Measurements from ENCODE around the gene CYP2W1. TPM values are rescaled to one million over a fixed set of nuclear protein-coding genes. Genes with fewer than 3 reads are reported as not detected.
"Not testable (repeated sequence)": the region's sequence is repeated elsewhere in the genome, so short reads cannot be mapped to it uniquely, and the experiment has no call there.

CYP2W1 gene
- total RNA-seq, 1 donor from 2014 or later: not detected

DNA sequence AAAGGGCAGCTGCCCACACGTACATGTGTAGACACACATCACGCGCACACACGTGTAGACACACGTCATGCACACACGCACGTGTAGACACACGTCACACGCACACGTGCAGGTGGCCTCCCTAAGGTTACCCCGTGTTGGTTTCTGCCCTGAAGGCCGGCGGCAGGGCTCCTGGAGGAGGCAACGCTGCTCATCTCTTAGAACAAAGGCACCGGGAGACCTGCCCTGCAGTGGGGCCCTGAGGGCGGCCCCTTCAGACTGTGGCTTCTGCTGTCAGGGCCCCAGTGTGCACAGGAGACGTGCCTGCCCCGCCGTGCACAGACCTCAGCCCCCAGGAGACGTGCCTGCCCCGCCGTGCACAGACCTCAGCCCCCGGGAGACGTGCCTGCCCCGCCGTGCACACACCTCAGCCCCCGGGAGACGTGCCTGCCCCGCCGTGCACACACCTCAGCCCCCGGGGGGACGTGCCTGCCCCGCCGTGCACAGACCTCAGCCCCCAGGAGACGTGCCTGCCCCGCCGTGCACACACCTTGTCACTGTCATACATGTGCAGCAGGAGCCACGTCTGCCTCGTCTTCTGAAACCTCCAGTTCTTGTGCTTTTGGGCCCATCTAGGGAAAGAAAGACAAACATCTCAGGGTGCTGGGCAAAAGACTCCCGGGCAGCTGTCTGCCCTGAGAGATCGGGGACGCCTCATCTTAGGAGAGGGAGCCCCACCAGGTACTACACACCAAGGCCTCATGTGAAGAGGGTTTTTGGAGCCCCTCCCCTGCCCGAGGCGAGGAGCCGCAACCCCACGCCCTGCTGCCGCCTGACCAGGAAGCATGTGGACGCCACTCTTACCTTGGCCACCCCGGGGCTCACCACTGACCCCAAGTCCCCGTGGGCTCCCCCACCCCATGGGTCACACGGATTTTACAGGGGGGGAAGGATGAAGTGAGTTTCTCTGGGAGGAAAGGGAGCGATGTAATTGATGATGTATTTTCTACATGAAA lies 17.3 kb downstream of the CYP2W1 start:
- intact Hi-C loops (cut with DNase I): no loop called here
- H3K27ac ChIP-seq: no peak overlapping the region

DNA sequence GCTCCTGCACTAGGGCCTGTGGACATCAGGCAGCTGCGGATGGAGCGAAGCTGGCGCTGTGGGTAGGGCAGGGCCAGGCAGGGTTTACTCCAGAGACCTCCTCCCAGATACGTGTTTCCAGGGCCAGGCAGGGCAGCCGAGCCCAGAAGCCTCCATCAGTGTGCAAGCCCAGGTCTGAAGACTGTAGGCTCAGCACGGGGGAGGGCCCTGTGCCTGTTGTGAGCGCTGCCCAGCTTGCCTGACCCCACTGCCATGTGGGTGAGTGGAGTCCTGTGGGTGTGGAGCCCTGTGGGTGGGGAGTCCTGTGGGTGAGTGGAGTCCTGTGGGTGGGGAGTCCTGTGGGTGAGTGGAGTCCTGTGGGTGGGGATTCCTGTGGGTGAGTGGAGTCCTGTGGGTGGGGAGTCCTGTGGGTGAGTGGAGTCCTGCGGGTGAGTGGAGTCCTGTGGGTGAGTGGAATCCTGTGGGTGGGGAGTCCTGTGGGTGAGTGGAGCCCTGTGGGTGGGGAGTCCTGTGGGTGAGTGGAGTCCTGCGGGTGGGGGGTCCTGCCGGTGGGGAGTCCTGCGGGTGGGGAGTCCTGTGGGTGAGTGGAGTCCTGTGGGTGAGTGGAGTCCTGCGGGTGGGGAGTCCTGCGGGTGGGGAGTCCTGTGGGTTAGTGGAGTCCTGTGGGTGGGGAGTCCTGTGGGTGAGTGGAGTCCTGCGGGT lies 18.2 kb downstream of the CYP2W1 start:
- intact Hi-C loops (cut with DNase I); H3K4me3 ChIP-seq; DNase-seq (ENCODE audit: low spot score in 2 of 2); H3K27me3 ChIP-seq; H3K4me1 ChIP-seq; H3K27ac ChIP-seq; H3K9me3 ChIP-seq: not testable (repeated sequence)
- peaks cover 26 to 55% of the 10 kb centered on the region in 2 donors for H3K36me3 ChIP-seq

More for the DNA sequence above, 17.3 kb downstream of the CYP2W1 start:
- Histone ChIP-seq H3K27me3 (no peaks in the 10 kb centered on the region), H3K4me3 (no peak overlapping the region), H3K9me3 (no peaks in the 10 kb centered on the region), H3K36me3 (peaks cover 35 to 60% of the 10 kb centered on the region in 2 donors), H3K4me1 (no peaks in the 10 kb centered on the region)
- DNase-seq (ENCODE audit: low spot score in 2 of 2): no peak
- TF ChIP-seq, protein P1, sequence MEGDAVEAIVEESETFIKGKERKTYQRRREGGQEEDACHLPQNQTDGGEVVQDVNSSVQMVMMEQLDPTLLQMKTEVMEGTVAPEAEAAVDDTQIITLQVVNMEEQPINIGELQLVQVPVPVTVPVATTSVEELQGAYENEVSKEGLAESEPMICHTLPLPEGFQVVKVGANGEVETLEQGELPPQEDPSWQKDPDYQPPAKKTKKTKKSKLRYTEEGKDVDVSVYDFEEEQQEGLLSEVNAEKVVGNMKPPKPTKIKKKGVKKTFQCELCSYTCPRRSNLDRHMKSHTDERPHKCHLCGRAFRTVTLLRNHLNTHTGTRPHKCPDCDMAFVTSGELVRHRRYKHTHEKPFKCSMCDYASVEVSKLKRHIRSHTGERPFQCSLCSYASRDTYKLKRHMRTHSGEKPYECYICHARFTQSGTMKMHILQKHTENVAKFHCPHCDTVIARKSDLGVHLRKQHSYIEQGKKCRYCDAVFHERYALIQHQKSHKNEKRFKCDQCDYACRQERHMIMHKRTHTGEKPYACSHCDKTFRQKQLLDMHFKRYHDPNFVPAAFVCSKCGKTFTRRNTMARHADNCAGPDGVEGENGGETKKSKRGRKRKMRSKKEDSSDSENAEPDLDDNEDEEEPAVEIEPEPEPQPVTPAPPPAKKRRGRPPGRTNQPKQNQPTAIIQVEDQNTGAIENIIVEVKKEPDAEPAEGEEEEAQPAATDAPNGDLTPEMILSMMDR (IDR thresholded peaks at IDR 0.05): no peak

DNA sequence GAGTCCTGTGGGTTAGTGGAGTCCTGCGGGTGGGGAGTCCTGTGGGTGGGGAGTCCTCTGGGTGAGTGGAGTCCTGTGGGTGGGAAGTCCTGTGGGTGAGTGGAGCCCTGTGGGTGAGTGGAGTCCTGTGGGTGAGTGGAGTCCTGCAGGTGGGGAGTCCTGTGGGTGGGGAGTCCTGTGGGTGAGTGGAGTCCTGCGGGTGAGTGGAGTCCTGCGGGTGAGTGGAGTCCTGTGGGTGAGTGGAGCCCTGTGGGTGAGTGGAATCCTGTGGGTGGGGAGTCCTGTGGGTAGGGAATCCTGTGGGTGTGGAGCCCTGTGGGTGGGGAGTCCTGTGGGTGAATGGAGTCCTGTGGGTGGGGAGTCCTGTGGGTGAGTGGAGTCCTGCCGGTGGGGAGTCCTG lies 19.0 kb downstream of the CYP2W1 start:
- H3K4me1 ChIP-seq; H3K4me3 ChIP-seq; DNase-seq (ENCODE audit: low spot score in 2 of 2); H3K27me3 ChIP-seq; intact Hi-C loops (cut with DNase I); H3K27ac ChIP-seq; H3K9me3 ChIP-seq: not testable (repeated sequence)
- H3K36me3 ChIP-seq: peaks cover 23 to 51% of the 10 kb centered on the region in 2 donors

DNA sequence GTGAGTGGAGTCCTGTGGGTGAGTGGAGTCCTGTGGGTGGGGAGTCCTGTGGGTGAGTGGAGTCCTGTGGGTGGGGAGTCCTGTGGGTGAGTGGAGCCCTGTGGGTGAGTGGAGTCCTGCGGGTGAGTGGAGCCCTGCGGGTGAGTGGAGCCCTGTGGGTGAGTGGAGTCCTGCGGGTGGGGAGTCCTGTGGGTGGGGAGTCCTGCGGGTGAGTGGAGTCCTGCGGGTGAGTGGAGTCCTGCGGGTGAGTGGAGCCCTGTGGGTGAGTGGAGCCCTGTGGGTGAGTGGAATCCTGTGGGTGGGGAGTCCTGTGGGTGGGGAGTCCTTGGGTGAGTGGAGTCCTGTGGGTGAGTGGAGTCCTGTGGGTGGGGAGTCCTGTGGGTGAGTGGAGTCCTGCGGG lies 19.5 kb downstream of the CYP2W1 start:
- H3K4me3 ChIP-seq; H3K27me3 ChIP-seq; DNase-seq (ENCODE audit: low spot score in 2 of 2); H3K9me3 ChIP-seq; H3K4me1 ChIP-seq; H3K27ac ChIP-seq; intact Hi-C loops (cut with DNase I): not testable (repeated sequence)
- H3K36me3 ChIP-seq: peaks cover 23 to 51% of the 10 kb centered on the region in 2 donors

DNA sequence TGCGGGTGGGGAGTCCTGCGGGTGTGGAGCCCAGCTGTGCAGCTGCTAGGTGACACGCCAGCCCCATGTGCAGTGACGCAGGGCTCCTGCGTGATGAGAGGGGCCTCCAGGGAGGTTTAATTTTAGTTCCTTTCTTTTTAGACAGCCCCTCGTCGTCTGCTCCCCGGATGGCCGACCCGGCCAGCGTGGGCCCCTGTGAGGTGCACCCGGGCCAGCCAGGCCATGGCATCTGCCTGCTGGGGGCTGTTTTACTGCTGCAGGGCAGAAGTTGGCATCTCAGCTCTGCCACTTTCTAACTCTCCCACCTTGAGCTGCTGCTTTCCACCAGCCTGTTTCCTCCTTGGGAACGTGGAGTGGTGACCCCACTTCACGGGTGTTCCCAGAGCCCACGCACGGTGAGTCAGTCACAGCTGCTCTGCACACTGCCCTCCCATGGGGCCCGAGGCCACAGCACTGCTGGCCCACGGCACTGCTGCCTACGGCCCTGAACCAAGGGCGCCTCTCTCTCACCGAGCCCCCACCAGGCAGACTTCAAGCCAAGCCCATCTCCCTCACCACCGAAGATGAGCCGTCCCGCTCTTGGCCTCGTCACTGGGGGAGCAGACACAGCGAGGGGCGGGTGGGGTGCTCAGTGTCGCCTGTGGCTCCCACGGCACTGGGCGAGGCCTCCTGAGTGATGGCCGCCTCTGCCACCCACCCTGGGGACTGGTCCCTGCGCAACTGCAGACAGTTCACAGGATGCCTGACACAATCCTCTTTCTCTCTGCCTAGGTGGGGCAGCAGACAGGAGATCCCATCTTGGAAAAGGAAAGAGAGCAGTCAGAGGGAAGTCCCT lies 21.3 kb downstream of the CYP2W1 start:
- Histone ChIP-seq H3K9me3 (no peaks in the 10 kb centered on the region), H3K4me3 (no peak overlapping the region), H3K4me1 (no peaks in the 10 kb centered on the region), H3K27ac (no peak overlapping the region), H3K27me3 (no peaks in the 10 kb centered on the region), H3K36me3 (peaks cover 24 to 52% of the 10 kb centered on the region in 2 donors)
- no peak for DNase-seq (ENCODE audit: low spot score in 2 of 2)
- intact Hi-C loops (cut with DNase I): no loop called here
- TF ChIP-seq, protein P1 (IDR thresholded peaks at IDR 0.05): no peak

DNA sequence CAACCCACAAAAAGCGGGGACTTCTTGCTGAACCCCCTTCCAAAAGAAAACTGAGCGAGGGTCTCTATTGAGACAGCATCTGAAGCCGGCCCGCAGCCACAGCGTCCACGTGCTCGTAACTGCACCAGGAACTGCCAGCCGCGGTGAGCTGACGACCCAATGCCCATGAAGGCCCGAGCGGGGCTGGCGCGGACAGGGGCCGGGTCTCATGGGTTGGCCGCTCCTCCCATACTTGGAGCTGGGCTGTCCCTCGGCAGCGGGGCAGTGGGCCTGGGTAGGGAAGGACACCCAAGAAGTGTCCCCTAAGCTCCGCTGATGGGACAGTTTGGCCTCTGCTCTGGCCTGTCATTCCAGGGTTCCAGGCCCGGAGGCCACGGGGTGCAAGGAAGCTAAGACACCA lies 22.3 kb downstream of the CYP2W1 start:
- intact Hi-C loops (cut with DNase I): no loop called here
- Histone ChIP-seq H3K9me3 (no peaks in the 10 kb centered on the region), H3K27ac (no peak overlapping the region), H3K4me1 (no peaks in the 10 kb centered on the region), H3K27me3 (no peaks in the 10 kb centered on the region), H3K36me3 (peaks cover 22 to 50% of the 10 kb centered on the region in 2 donors), H3K4me3 (no peak overlapping the region)
- no peak for DNase-seq (ENCODE audit: low spot score in 2 of 2)
- TF ChIP-seq, protein P1 (IDR thresholded peaks at IDR 0.05): no peak

All from ascending aorta (tissue), 2 donors.